Measurements from ENCODE around the gene ANKZF1.

DNA sequence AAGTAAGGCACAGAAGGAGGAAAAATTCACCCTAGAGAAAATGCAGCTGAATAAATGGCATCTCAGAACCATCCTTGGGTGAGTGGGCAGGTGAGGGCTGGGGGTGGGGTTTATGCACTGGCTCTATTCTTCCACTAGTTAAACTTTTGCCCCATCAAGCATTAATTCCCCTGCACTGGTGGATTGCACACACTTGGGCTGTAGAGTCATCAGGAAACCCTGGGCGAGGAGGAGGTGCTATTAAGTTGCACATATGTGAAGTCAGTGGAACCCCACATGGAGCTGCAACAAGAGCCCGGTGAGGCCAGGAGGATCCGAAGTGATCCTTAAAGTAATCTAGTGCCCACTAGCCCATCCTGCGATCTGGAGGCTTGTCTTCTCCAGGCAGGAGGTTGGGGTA lies 42.8 kb downstream of the ANKZF1 start:
- TF ChIP-seq, protein P1, sequence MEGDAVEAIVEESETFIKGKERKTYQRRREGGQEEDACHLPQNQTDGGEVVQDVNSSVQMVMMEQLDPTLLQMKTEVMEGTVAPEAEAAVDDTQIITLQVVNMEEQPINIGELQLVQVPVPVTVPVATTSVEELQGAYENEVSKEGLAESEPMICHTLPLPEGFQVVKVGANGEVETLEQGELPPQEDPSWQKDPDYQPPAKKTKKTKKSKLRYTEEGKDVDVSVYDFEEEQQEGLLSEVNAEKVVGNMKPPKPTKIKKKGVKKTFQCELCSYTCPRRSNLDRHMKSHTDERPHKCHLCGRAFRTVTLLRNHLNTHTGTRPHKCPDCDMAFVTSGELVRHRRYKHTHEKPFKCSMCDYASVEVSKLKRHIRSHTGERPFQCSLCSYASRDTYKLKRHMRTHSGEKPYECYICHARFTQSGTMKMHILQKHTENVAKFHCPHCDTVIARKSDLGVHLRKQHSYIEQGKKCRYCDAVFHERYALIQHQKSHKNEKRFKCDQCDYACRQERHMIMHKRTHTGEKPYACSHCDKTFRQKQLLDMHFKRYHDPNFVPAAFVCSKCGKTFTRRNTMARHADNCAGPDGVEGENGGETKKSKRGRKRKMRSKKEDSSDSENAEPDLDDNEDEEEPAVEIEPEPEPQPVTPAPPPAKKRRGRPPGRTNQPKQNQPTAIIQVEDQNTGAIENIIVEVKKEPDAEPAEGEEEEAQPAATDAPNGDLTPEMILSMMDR (IDR thresholded peaks at IDR 0.05 in 2 of 3, conservative IDR thresholded peaks at IDR 0.05 in 1 of 3; ENCODE audit: control insufficient read depth in 2 of 3, extremely low read depth in 1 of 3, insufficient read depth in 1 of 3, low read depth in 3 of 3, low read length in 3 of 3), result no peak
- TF ChIP-seq, protein P2, sequence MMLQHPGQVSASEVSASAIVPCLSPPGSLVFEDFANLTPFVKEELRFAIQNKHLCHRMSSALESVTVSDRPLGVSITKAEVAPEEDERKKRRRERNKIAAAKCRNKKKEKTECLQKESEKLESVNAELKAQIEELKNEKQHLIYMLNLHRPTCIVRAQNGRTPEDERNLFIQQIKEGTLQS (IDR thresholded peaks at IDR 0.05; ENCODE audit: borderline replicate concordance, extremely low read depth, low read depth, low read length), result no peak
- TF ChIP-seq ZSCAN29 (IDR thresholded peaks at IDR 0.05) (no peak), GABPA (IDR thresholded peaks at IDR 0.05; ENCODE audit: low read depth) (no peak), HDAC2 (IDR thresholded peaks at IDR 0.05) (no peak), RAD51 (IDR thresholded peaks at IDR 0.05) (no peak), ZZZ3 (IDR thresholded peaks at IDR 0.05; ENCODE audit: control insufficient read depth, insufficient read length, low read depth) (no peak), RAD21 (IDR thresholded peaks at IDR 0.05; ENCODE audit: insufficient read depth, low read depth, low read length) (no peak), YY1 (IDR thresholded peaks at IDR 0.05; ENCODE audit: low read depth, low read length) (no peak), POLR2AphosphoS5 (IDR thresholded peaks at IDR 0.05; ENCODE audit: low read length) (no peak), CHD1 (IDR thresholded peaks at IDR 0.05; ENCODE audit: low read depth, low read length) (no peak), IKZF1 (conservative IDR thresholded peaks at IDR 0.05) (no peak)
- TF ChIP-seq, protein P3, sequence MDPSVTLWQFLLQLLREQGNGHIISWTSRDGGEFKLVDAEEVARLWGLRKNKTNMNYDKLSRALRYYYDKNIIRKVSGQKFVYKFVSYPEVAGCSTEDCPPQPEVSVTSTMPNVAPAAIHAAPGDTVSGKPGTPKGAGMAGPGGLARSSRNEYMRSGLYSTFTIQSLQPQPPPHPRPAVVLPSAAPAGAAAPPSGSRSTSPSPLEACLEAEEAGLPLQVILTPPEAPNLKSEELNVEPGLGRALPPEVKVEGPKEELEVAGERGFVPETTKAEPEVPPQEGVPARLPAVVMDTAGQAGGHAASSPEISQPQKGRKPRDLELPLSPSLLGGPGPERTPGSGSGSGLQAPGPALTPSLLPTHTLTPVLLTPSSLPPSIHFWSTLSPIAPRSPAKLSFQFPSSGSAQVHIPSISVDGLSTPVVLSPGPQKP (IDR thresholded peaks at IDR 0.05; ENCODE audit: low read depth, low read length), result no peak
